HCT116 (cell line): Measurements from ENCODE around the gene CD96. TPM values are rescaled to one million over a fixed set of nuclear protein-coding genes. Genes with fewer than 3 reads are reported as not detected.

Experiments
- ATAC-seq: fragments of 200-7000 bp; cut with Tn5 transposase; 2 replicates; pipeline ENCODE4 v1.9.1; 2020; ENCODE audit warnings: mild to moderate bottlenecking, moderate library complexity
- BruUV-seq: library from RNA; stranded (reverse); fragments of 400-500 nt; replicated peaks from 2 replicates; lab custom pipeline; 2021; lab: Mats Ljungman, UMichigan
- CTCF ChIA-PET: fragments of 300-600 bp; sonication (Branson Sonifier 250); formaldehyde crosslinking; loops from one replicate; lab custom pipeline; 2021; ENCODE audit warnings: antibody characterized with exemption; lab: Charles Lee
- POLR2A ChIA-PET: fragments of 300-600, 350-600 bp; sonication (Branson Sonifier 250); formaldehyde crosslinking; loops from one replicate; lab custom pipeline; 2021; ENCODE audit warnings: antibody characterized with exemption; lab: Charles Lee
- RAD21 ChIA-PET, 2 experiments: fragments of 300-600 bp; sonication (Branson Sonifier 250); formaldehyde crosslinking; loops; one replicate each; lab custom pipeline; 2023; ENCODE audit warnings: low total read pairs in 2 of 2; ENCODE audit not compliant: uncharacterized antibody in 2 of 2, unreplicated experiment in 2 of 2, low non-redundant PET in 1 of 2; lab: Charles Lee
- DNase-seq: peaks from one replicate; pipeline ENCODE4 v3.0.0-alpha.2; 2010; ENCODE audit warnings: low read depth, low spot score
- H2AFZ ChIP-seq: fragments of 200-600 bp; shearing (Covaris generic), sonication (generic); 2 replicates; pipeline ENCODE4 v1.6.1; 2017; ENCODE audit warnings: low read depth, mixed run types, mixed read lengths, antibody characterized with exemption, low read length; ENCODE audit not compliant: poor library complexity, severe bottlenecking
- H3K27ac ChIP-seq: 2 replicates; pipeline ENCODE4 v1.5.1; 2012; ENCODE audit warnings: low read depth, low read length
- H3K27me3 ChIP-seq: fragments of 200-600 bp; sonication (generic); 2 replicates; pipeline ENCODE4 v1.6.1; 2016; ENCODE audit warnings: mixed run types, low read length, mixed read lengths; ENCODE audit not compliant: insufficient read depth
- H3K36me3 ChIP-seq, 2 experiments: fragments of 200-500 bp in 1 of 2; fragments of 200-600 bp in 1 of 2; sonication (Bioruptor generic) in 1 of 2; sonication (generic) in 1 of 2; 2 replicates each; pipeline versions ENCODE4 v1.5.1 to v1.6.1; 2014 to 2016; ENCODE audit warnings: low read length in 2 of 2, inconsistent platforms in 1 of 2, mixed read lengths in 1 of 2, mixed run types in 1 of 2; ENCODE audit not compliant: insufficient read depth in 2 of 2, control insufficient read depth in 1 of 2
- H3K4me1 ChIP-seq, 2 experiments: fragments of 200-600 bp in 1 of 2; sonication (generic) in 1 of 2; 2 replicates each; pipeline versions ENCODE4 v1.5.1 to v1.6.1; 2012 to 2017; ENCODE audit warnings: low read length in 2 of 2, inconsistent platforms in 1 of 2, mild to moderate bottlenecking in 1 of 2, mixed read lengths in 1 of 2, mixed run types in 1 of 2, moderate library complexity in 1 of 2; ENCODE audit not compliant: insufficient read depth in 2 of 2, control insufficient read depth in 1 of 2
- H3K4me2 ChIP-seq: fragments of 200-600 bp; sonication (generic); 2 replicates; pipeline ENCODE4 v1.6.1; 2017; ENCODE audit warnings: mixed run types, low read length, mixed read lengths
- H3K4me3 ChIP-seq, 2 experiments: fragments of 200-600 bp in 1 of 2; sonication (generic) in 1 of 2; replicated peaks in 1 of 2; 2 replicates each; pipeline ENCODE4 v1.5.1; 2011 to 2016; ENCODE audit warnings: low read length in 2 of 2, control low read depth in 1 of 2, low read depth in 1 of 2, mild to moderate bottlenecking in 1 of 2, mixed read lengths in 1 of 2, mixed run types in 1 of 2
- H3K79me2 ChIP-seq: fragments of 200-600 bp; sonication (generic); 2 replicates; pipeline ENCODE4 v1.6.1; 2017; ENCODE audit warnings: mild to moderate bottlenecking, mixed run types, low read length, moderate library complexity, mixed read lengths; ENCODE audit not compliant: insufficient read depth
- H3K9ac ChIP-seq: fragments of 200-600 bp; sonication (generic); 2 replicates; pipeline ENCODE4 v1.6.1; 2016; ENCODE audit warnings: low read length, mixed read lengths
- H3K9me2 ChIP-seq: fragments of 200-600 bp; sonication (generic), shearing (Covaris generic); 2 replicates; pipeline ENCODE4 v1.6.1; 2017; ENCODE audit warnings: mixed run types, mild to moderate bottlenecking, moderate library complexity; ENCODE audit not compliant: insufficient read depth
- H3K9me3 ChIP-seq, 2 experiments: fragments of 200-500 bp in 1 of 2; fragments of 200-600 bp in 1 of 2; sonication (Bioruptor generic) in 1 of 2; sonication (generic) in 1 of 2; 2 replicates each; pipeline ENCODE4 v1.6.1; 2014 to 2017; ENCODE audit warnings: low read length in 2 of 2, mixed read lengths in 2 of 2, inconsistent platforms in 1 of 2, low read depth in 1 of 2, mild to moderate bottlenecking in 1 of 2, mixed run types in 1 of 2, moderate library complexity in 1 of 2; ENCODE audit not compliant: control insufficient read depth in 1 of 2, insufficient read depth in 1 of 2
- H4K20me1 ChIP-seq: fragments of 200-600 bp; sonication (generic), shearing (Covaris generic); 2 replicates; pipeline ENCODE4 v1.6.1; 2017; ENCODE audit warnings: mixed run types, mild to moderate bottlenecking, moderate library complexity; ENCODE audit not compliant: insufficient read depth
- ATF3 ChIP-seq: IDR thresholded peaks from 2 replicates; pipeline ENCODE4 v1.6.1; 2012
- CBX3 ChIP-seq: IDR thresholded peaks from 2 replicates; pipeline ENCODE4 v1.6.1; 2012; ENCODE audit warnings: low read depth
- CEBPB ChIP-seq: IDR thresholded peaks from 2 replicates; pipeline ENCODE4 v1.6.1; 2012; ENCODE audit warnings: low read depth
- CTCF ChIP-seq, 3 experiments: fragments of 200-600 bp in 1 of 3; sonication (generic) in 1 of 3; IDR thresholded peaks in 2 of 3; conservative IDR thresholded peaks in 1 of 3; 2 replicates each; pipeline ENCODE4 v1.5.1; 2012 to 2017; ENCODE audit warnings: low read depth in 2 of 3, low read length in 2 of 3, antibody characterized with exemption in 1 of 3, borderline replicate concordance in 1 of 3, control low read depth in 1 of 3, mild to moderate bottlenecking in 1 of 3, mixed read lengths in 1 of 3, mixed run types in 1 of 3, moderate library complexity in 1 of 3; ENCODE audit not compliant: insufficient read depth in 1 of 3
- EGR1 ChIP-seq: IDR thresholded peaks from 2 replicates; pipeline ENCODE4 v1.6.1; 2012; ENCODE audit warnings: low read depth
- ELF1 ChIP-seq: IDR thresholded peaks from 2 replicates; pipeline ENCODE4 v1.6.1; 2012; ENCODE audit warnings: low read depth, borderline replicate concordance
- EZH2 ChIP-seq: fragments of 200-600 bp; sonication (generic); IDR thresholded peaks from 2 replicates; pipeline ENCODE4 v1.6.1; 2017; ENCODE audit warnings: antibody characterized with exemption, mixed run types
- EZH2phosphoT487 ChIP-seq: fragments of 200-600 bp; IDR thresholded peaks from 2 replicates; pipeline ENCODE4 v1.6.1; 2018; ENCODE audit warnings: antibody characterized with exemption, borderline replicate concordance
- FOSL1 ChIP-seq: IDR thresholded peaks from 2 replicates; pipeline ENCODE4 v1.6.1; 2012; ENCODE audit warnings: low read depth
- JUND ChIP-seq: IDR thresholded peaks from 2 replicates; pipeline ENCODE4 v1.6.1; 2012
- MAX ChIP-seq: IDR thresholded peaks from 2 replicates; pipeline ENCODE4 v1.6.1; 2012
- POLR2A ChIP-seq: IDR thresholded peaks from 2 replicates; pipeline ENCODE4 v1.7.0; 2011; ENCODE audit warnings: borderline replicate concordance; ENCODE audit not compliant: insufficient read depth, insufficient read length; ENCODE audit errors: extremely low read depth
- RAD21 ChIP-seq: IDR thresholded peaks from 2 replicates; pipeline ENCODE4 v1.6.1; 2012; ENCODE audit warnings: low read depth, mild to moderate bottlenecking
- SIN3A ChIP-seq: IDR thresholded peaks from 2 replicates; pipeline ENCODE4 v1.6.1; 2012; ENCODE audit warnings: low read depth
- SRF ChIP-seq: IDR thresholded peaks from 2 replicates; pipeline ENCODE4 v1.6.1; 2012; ENCODE audit warnings: low read depth
- TCF7L2 ChIP-seq: IDR thresholded peaks from 2 replicates; pipeline ENCODE4 v1.7.0; 2011; ENCODE audit warnings: borderline replicate concordance, inconsistent platforms; ENCODE audit not compliant: insufficient read depth, insufficient read length; ENCODE audit errors: extremely low read depth
- YY1 ChIP-seq: IDR thresholded peaks from 2 replicates; pipeline ENCODE4 v1.6.1; 2011; ENCODE audit warnings: low read length, low read depth, moderate library complexity, mild to moderate bottlenecking; ENCODE audit not compliant: insufficient replicate concordance; ENCODE audit errors: extremely low read depth
- ZFX ChIP-seq: fragments of 450-650 bp; IDR thresholded peaks from 2 replicates; pipeline ENCODE4 v1.6.1; 2017
- ZNF274 ChIP-seq: fragments of 200-500 bp; sonication (Bioruptor generic); IDR thresholded peaks from 2 replicates; pipeline ENCODE4 v1.6.1; 2014; ENCODE audit warnings: mild to moderate bottlenecking, low read depth, low read length, inconsistent platforms
- intact Hi-C: fragments of 100-400 bp; cut with micrococcal nuclease; formaldehyde crosslinking; loops from 2 replicates; pipeline ENCODE4 v1.10.0; 2022
- total RNA-seq: library from RNA; stranded (reverse); gene quantifications from one replicate; pipeline ENCODE4 v1.2.1, GENCODE V29; 2021; ENCODE audit not compliant: unreplicated experiment
- TF ChIP-seq, protein P1 (sequence below): IDR thresholded peaks from 2 replicates; pipeline ENCODE4 v1.6.1; 2012; ENCODE audit warnings: low read depth

CD96 gene
- total RNA-seq, 1 experiment from 2014 or later, result 0.42 TPM

GRCh38 chr3:111548092-111548491 lies 6.1 kb downstream of the CD96 start:
- POLR2A ChIA-PET, result no interaction called here
- H3K4me2 ChIP-seq, result no peak overlapping the region
- no peaks in the 10 kb centered on the region for H3K27me3 ChIP-seq
- no peak overlapping the region for H3K9ac ChIP-seq
- H3K36me3 ChIP-seq, result no peaks in the 10 kb centered on the region
- CTCF ChIA-PET, result no interaction called here
- H3K4me3 ChIP-seq, result no peak overlapping the region
- H2AFZ ChIP-seq, result no peak overlapping the region
- TF ChIP-seq RAD21 (no peak), MAX (no peak), ATF3 (no peak), TCF7L2 (no peak), ZNF274 (no peak), ZFX (no peak), CTCF (IDR thresholded peaks at IDR 0.05 in 2 of 3, conservative IDR thresholded peaks at IDR 0.05 in 1 of 3; ENCODE audit: borderline replicate concordance in 1 of 3, insufficient read depth in 1 of 3, low read depth in 2 of 3, low read length in 2 of 3) (no peak), CBX3 (no peak), EZH2phosphoT487 (no peak), SIN3A (no peak), CEBPB (no peak), JUND (no peak), EZH2 (no peak), SRF (no peak), POLR2A (no peak), YY1 (no peak), EGR1 (no peak), FOSL1 (no peak), ELF1 (no peak)
- TF ChIP-seq, protein P1, sequence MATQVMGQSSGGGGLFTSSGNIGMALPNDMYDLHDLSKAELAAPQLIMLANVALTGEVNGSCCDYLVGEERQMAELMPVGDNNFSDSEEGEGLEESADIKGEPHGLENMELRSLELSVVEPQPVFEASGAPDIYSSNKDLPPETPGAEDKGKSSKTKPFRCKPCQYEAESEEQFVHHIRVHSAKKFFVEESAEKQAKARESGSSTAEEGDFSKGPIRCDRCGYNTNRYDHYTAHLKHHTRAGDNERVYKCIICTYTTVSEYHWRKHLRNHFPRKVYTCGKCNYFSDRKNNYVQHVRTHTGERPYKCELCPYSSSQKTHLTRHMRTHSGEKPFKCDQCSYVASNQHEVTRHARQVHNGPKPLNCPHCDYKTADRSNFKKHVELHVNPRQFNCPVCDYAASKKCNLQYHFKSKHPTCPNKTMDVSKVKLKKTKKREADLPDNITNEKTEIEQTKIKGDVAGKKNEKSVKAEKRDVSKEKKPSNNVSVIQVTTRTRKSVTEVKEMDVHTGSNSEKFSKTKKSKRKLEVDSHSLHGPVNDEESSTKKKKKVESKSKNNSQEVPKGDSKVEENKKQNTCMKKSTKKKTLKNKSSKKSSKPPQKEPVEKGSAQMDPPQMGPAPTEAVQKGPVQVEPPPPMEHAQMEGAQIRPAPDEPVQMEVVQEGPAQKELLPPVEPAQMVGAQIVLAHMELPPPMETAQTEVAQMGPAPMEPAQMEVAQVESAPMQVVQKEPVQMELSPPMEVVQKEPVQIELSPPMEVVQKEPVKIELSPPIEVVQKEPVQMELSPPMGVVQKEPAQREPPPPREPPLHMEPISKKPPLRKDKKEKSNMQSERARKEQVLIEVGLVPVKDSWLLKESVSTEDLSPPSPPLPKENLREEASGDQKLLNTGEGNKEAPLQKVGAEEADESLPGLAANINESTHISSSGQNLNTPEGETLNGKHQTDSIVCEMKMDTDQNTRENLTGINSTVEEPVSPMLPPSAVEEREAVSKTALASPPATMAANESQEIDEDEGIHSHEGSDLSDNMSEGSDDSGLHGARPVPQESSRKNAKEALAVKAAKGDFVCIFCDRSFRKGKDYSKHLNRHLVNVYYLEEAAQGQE, result no peak
- ATAC-seq, result no peak
- no peaks in the 10 kb centered on the region for H4K20me1 ChIP-seq
- DNase-seq, result no peak
- H3K4me1 ChIP-seq, result no peaks in the 10 kb centered on the region
- no peaks in the 10 kb centered on the region for H3K9me2 ChIP-seq
- no peak overlapping the region for H3K27ac ChIP-seq
- RAD21 ChIA-PET, result no interaction called here
- H3K9me3 ChIP-seq, result no peaks in the 10 kb centered on the region
- no TSS peak for BruUV-seq
- intact Hi-C loops, result no loop called here
- no peaks in the 10 kb centered on the region for H3K79me2 ChIP-seq
